ENCODE data around the gene TSPAN2. TPM values are rescaled to one million over a fixed set of nuclear protein-coding genes. Genes with fewer than 3 reads are reported as not detected.

The TSPAN2 gene
- total and polyA plus RNA-seq, 9 of the 15 experiments (the other 6 are each of a cell fraction or from before 2014, with no cell fraction given), result not detected

DNA sequence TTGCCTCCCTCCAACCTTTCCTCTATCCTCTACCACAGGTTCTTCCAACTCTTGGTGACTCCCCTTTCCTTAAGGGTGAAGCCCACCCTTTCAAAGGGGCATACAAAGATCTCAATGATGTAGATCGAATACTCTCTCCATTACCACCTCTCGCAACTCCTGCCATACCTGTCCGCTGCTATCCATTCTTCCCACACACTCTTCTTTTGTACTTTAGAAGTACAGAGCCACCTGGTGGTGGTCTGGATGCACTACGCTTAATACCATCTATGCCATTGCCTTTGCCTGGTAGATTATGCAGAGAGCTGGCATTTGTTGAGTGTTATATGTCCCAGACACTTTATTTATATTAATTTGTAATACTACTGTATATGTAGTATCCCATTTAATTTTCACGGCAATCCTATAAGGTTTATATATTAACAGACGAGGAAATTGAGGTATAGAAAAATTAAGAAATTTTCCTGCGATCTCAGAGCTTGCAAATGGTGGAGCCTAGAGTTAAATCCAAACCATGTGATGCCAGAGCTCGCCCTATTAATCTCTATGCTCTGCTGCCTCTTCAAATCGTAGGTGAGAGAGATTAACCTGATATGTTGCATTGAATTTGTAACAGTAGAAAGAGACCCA lies 36.7 kb downstream of the TSPAN2 start (continued):
- TF ChIP-seq, protein P1, sequence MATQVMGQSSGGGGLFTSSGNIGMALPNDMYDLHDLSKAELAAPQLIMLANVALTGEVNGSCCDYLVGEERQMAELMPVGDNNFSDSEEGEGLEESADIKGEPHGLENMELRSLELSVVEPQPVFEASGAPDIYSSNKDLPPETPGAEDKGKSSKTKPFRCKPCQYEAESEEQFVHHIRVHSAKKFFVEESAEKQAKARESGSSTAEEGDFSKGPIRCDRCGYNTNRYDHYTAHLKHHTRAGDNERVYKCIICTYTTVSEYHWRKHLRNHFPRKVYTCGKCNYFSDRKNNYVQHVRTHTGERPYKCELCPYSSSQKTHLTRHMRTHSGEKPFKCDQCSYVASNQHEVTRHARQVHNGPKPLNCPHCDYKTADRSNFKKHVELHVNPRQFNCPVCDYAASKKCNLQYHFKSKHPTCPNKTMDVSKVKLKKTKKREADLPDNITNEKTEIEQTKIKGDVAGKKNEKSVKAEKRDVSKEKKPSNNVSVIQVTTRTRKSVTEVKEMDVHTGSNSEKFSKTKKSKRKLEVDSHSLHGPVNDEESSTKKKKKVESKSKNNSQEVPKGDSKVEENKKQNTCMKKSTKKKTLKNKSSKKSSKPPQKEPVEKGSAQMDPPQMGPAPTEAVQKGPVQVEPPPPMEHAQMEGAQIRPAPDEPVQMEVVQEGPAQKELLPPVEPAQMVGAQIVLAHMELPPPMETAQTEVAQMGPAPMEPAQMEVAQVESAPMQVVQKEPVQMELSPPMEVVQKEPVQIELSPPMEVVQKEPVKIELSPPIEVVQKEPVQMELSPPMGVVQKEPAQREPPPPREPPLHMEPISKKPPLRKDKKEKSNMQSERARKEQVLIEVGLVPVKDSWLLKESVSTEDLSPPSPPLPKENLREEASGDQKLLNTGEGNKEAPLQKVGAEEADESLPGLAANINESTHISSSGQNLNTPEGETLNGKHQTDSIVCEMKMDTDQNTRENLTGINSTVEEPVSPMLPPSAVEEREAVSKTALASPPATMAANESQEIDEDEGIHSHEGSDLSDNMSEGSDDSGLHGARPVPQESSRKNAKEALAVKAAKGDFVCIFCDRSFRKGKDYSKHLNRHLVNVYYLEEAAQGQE (IDR thresholded peaks at IDR 0.05; ENCODE audit: borderline replicate concordance), result peak; percentile 63; the same call in 1 of the 2 replicates
- TF ChIP-seq, protein P1 (CRISPR knock-in tag; IDR thresholded peaks at IDR 0.05; ENCODE audit: low read depth), result no peak
- TF ChIP-seq CREM (IDR thresholded peaks at IDR 0.05; ENCODE audit: low read depth) (peak; percentile 35; the same call in 1 of the 2 replicates), ZNF311 (CRISPR knock-in tag; IDR thresholded peaks at IDR 0.05) (no peak), EHMT2 (IDR thresholded peaks at IDR 0.05) (peak; percentile 55)
- TF ChIP-seq, protein P2, sequence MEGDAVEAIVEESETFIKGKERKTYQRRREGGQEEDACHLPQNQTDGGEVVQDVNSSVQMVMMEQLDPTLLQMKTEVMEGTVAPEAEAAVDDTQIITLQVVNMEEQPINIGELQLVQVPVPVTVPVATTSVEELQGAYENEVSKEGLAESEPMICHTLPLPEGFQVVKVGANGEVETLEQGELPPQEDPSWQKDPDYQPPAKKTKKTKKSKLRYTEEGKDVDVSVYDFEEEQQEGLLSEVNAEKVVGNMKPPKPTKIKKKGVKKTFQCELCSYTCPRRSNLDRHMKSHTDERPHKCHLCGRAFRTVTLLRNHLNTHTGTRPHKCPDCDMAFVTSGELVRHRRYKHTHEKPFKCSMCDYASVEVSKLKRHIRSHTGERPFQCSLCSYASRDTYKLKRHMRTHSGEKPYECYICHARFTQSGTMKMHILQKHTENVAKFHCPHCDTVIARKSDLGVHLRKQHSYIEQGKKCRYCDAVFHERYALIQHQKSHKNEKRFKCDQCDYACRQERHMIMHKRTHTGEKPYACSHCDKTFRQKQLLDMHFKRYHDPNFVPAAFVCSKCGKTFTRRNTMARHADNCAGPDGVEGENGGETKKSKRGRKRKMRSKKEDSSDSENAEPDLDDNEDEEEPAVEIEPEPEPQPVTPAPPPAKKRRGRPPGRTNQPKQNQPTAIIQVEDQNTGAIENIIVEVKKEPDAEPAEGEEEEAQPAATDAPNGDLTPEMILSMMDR (IDR thresholded peaks at IDR 0.05 in 2 of 3, conservative IDR thresholded peaks at IDR 0.05 in 1 of 3; ENCODE audit: insufficient read depth in 2 of 3, low read depth in 1 of 3, low read length in 3 of 3), result peak; percentile 74 to 86 (median 84)

All from K562 (cell line).